SK-N-SH (cell line): ENCODE data around the gene RAI14. TPM values are rescaled to one million over a fixed set of nuclear protein-coding genes. Genes with fewer than 3 reads are reported as not detected.

Experiments
- CTCF ChIA-PET: fragments of 300-600, 350-600 bp; formaldehyde crosslinking; extraction: SDS; loops from one replicate; lab custom pipeline; 2021; lab: Yijun Ruan, JAX
- POLR2A ChIA-PET: fragments of 350-600 bp; sonication (Branson Sonifier 250); formaldehyde crosslinking; extraction: SDS; loops from one replicate; lab custom pipeline; 2020; ENCODE audit warnings: antibody characterized with exemption, inconsistent platforms; lab: Yijun Ruan, JAX
- DNase-seq: peaks from one replicate; pipeline ENCODE4 v3.0.0; 2012
- H2AFZ ChIP-seq: fragments of 200-600 bp; sonication (generic); 2 replicates; pipeline ENCODE4 v1.8.1; 2016; ENCODE audit warnings: antibody characterized with exemption, mild to moderate bottlenecking, low read depth
- H3F3A ChIP-seq: fragments of 200-600 bp; sonication (generic); replicated peaks from 2 replicates; pipeline ENCODE3; 2016; ENCODE audit warnings: antibody characterized with exemption, mild to moderate bottlenecking; ENCODE audit not compliant: insufficient read depth
- H3K27ac ChIP-seq, 2 experiments: fragments of 200-500 bp in 1 of 2; fragments of 200-600 bp in 1 of 2; sonication (Bioruptor generic) in 1 of 2; sonication (generic), shearing (Covaris generic) in 1 of 2; 2 replicates each; pipeline versions ENCODE4 v1.5.1 to v1.6.1; 2014 to 2016; ENCODE audit warnings: low read depth in 2 of 2, inconsistent platforms in 1 of 2, low read length in 1 of 2, mild to moderate bottlenecking in 1 of 2, mixed read lengths in 1 of 2
- H3K27me3 ChIP-seq: fragments of 200-600 bp; sonication (generic), shearing (Covaris generic); 2 replicates; pipeline ENCODE4 v1.6.1; 2016; ENCODE audit warnings: mixed run types; ENCODE audit not compliant: insufficient read depth
- H3K36me3 ChIP-seq, 2 experiments: fragments of 200-500 bp in 1 of 2; fragments of 200-600 bp in 1 of 2; sonication (Bioruptor generic) in 1 of 2; sonication (generic) in 1 of 2; replicated peaks in 1 of 2; 2 replicates each; pipeline versions ENCODE3 to v1.5.1; 2014 to 2016; ENCODE audit warnings: low read length in 1 of 2, mild to moderate bottlenecking in 1 of 2; ENCODE audit not compliant: insufficient read depth in 2 of 2, control insufficient read depth in 1 of 2
- H3K4me1 ChIP-seq, 2 experiments: fragments of 200-500 bp in 1 of 2; fragments of 200-600 bp in 1 of 2; sonication (Bioruptor generic) in 1 of 2; sonication (generic), shearing (Covaris generic) in 1 of 2; 2 replicates each; pipeline versions ENCODE4 v1.5.1 to v1.6.1; 2014 to 2016; ENCODE audit warnings: low read depth in 1 of 2, low read length in 1 of 2, mixed run types in 1 of 2; ENCODE audit not compliant: insufficient read depth in 2 of 2, control insufficient read depth in 1 of 2
- H3K4me2 ChIP-seq: fragments of 200-600 bp; sonication (generic), shearing (Covaris generic); 2 replicates; pipeline ENCODE4 v1.6.1; 2017; ENCODE audit warnings: mixed run types
- H3K4me3 ChIP-seq, 2 experiments: fragments of 200-500 bp in 1 of 2; fragments of 200-600 bp in 1 of 2; sonication (Bioruptor generic) in 1 of 2; sonication (generic), shearing (Covaris generic) in 1 of 2; 2 replicates each; pipeline versions ENCODE4 v1.5.1 to v1.8.1; 2014 to 2016; ENCODE audit warnings: low read depth in 2 of 2, inconsistent platforms in 1 of 2, low read length in 1 of 2, mild to moderate bottlenecking in 1 of 2, mixed read lengths in 1 of 2, moderate library complexity in 1 of 2
- H3K79me2 ChIP-seq: fragments of 200-600 bp; sonication (generic); 2 replicates; pipeline ENCODE4 v1.8.1; 2017; ENCODE audit warnings: mild to moderate bottlenecking; ENCODE audit not compliant: insufficient read depth
- H3K9ac ChIP-seq: fragments of 200-600 bp; sonication (generic); 2 replicates; pipeline ENCODE4 v1.6.1; 2017; ENCODE audit warnings: mixed run types
- H3K9me2 ChIP-seq: fragments of 200-600 bp; sonication (generic); 2 replicates; pipeline ENCODE4 v1.6.1; 2017; ENCODE audit warnings: mixed run types
- H3K9me3 ChIP-seq: fragments of 200-600 bp; sonication (generic); 2 replicates; pipeline ENCODE4 v1.6.1; 2017; ENCODE audit warnings: mixed run types, mild to moderate bottlenecking, moderate library complexity
- H4K20me1 ChIP-seq: fragments of 200-600 bp; sonication (generic); 2 replicates; pipeline ENCODE4 v1.6.1; 2017; ENCODE audit warnings: mild to moderate bottlenecking, mixed run types; ENCODE audit not compliant: insufficient read depth
- CHD2 ChIP-seq: fragments of 150-350 bp; IDR thresholded peaks from 2 replicates; pipeline ENCODE4 v1.6.1; 2018; ENCODE audit warnings: low read length; ENCODE audit not compliant: partially characterized antibody
- EP300 ChIP-seq, 2 experiments: IDR thresholded peaks; 2 replicates each; pipeline versions ENCODE4 v1.4.0 to v1.6.1; 2012; ENCODE audit warnings: borderline replicate concordance in 1 of 2, low read depth in 1 of 2, low read length in 1 of 2
- FOSL2 ChIP-seq: IDR thresholded peaks from 2 replicates; pipeline ENCODE4 v1.4.0; 2012; ENCODE audit warnings: low read depth, mild to moderate bottlenecking, moderate library complexity, borderline replicate concordance
- FOXM1 ChIP-seq: IDR thresholded peaks from 2 replicates; pipeline ENCODE4 v1.4.0; 2012; ENCODE audit warnings: low read depth, mild to moderate bottlenecking
- GATA2 ChIP-seq: sonication (generic); formaldehyde crosslinking; IDR thresholded peaks from 2 replicates; pipeline ENCODE4 v1.5.0; 2020; ENCODE audit warnings: mild to moderate bottlenecking, missing genetic modification reagents
- JUND ChIP-seq: IDR thresholded peaks from 2 replicates; pipeline ENCODE4 v1.4.0; 2012
- MEF2A ChIP-seq: IDR thresholded peaks from 2 replicates; pipeline ENCODE4 v1.4.0; 2012; ENCODE audit warnings: low read depth, borderline replicate concordance
- PBX3 ChIP-seq: IDR thresholded peaks from 2 replicates; pipeline ENCODE4; 2012
- POLR2AphosphoS5 ChIP-seq: IDR thresholded peaks from 2 replicates; pipeline ENCODE4 v1.6.1; 2012; ENCODE audit warnings: low read depth, low read length
- RAD21 ChIP-seq: IDR thresholded peaks from 2 replicates; pipeline ENCODE4 v1.6.1; 2012; ENCODE audit warnings: mild to moderate bottlenecking, low read length
- RCOR1 ChIP-seq: fragments of 150-350 bp; IDR thresholded peaks from 2 replicates; pipeline ENCODE4 v1.6.1; 2017; ENCODE audit warnings: antibody characterized with exemption, low read length
- RXRA ChIP-seq: IDR thresholded peaks from 2 replicates; pipeline ENCODE4 v1.4.0; 2012; ENCODE audit warnings: low read depth, mild to moderate bottlenecking, borderline replicate concordance
- SIN3A ChIP-seq: IDR thresholded peaks from 2 replicates; pipeline ENCODE4 v1.6.1; 2012; ENCODE audit warnings: low read depth, mild to moderate bottlenecking, low read length, moderate library complexity, borderline replicate concordance
- TAF1 ChIP-seq: IDR thresholded peaks from 2 replicates; pipeline ENCODE4 v1.6.1; 2012; ENCODE audit warnings: low read depth, mild to moderate bottlenecking, low read length, moderate library complexity, borderline replicate concordance
- TCF12 ChIP-seq: IDR thresholded peaks from 2 replicates; pipeline ENCODE4 v1.4.0; 2012
- TEAD4 ChIP-seq: IDR thresholded peaks from 2 replicates; pipeline ENCODE4 v1.4.0; 2012; ENCODE audit warnings: mild to moderate bottlenecking, borderline replicate concordance; ENCODE audit not compliant: insufficient read depth
- USF1 ChIP-seq: IDR thresholded peaks from 2 replicates; pipeline ENCODE4 v1.4.0; 2012; ENCODE audit warnings: low read depth, borderline replicate concordance
- YY1 ChIP-seq: IDR thresholded peaks from 2 replicates; pipeline ENCODE4 v1.4.0; 2012; ENCODE audit warnings: low read depth, mild to moderate bottlenecking
- WGBS: methylation state at CpG from one replicate; pipeline ENCODE4 v1.1.6; 2017; ENCODE audit warnings: low lambda C conversion rate; 5-methylcytosine and 5-hydroxymethylcytosine counted together
- polyA plus RNA-seq, 3 experiments: library from polyadenylated mRNA; depleted of rRNA; stranded (reverse); fragments of >200 nt; gene quantifications; 2 replicates each; pipeline ENCODE4 v1.2.3, GENCODE V29; 2012
- TF ChIP-seq, protein P1 (sequence below): fragments of 150-350 bp; IDR thresholded peaks from 2 replicates; pipeline ENCODE4 v1.6.1; 2016; ENCODE audit warnings: mild to moderate bottlenecking, low read depth, low read length
- TF ChIP-seq, protein P2 (sequence below): IDR thresholded peaks from 2 replicates; pipeline ENCODE4 v1.4.0; 2012; ENCODE audit warnings: low read depth

RAI14 gene
- polyA plus RNA-seq, 1 of the 3 experiments (the other 2 are of a cell fraction): 53.2 TPM

DNA sequence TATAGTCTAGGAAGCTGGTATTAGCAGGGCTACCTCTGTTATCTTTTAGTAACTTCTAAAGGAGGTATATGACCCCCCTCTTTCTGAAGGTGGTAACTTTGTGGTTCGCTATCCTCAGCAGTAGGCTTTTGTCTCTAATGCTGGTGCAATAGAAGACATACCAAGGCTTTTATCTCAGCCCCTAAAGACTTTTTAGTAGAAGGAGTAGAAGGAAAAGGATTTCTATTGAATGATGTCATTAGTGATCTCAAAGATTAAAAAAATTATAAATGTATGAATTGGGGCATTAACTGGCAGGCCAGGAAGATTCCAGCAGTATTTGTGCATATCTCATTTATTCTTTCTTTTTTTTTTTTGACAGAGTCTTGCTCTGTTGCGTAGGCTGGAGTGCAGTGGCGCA, 78.2 kb downstream of the RAI14 start:
- TF ChIP-seq USF1: no peak
- no peak for TF ChIP-seq CHD2
- TF ChIP-seq PBX3: peak; percentile 13; the same call in 1 of the 2 replicates
- no peak for TF ChIP-seq POLR2AphosphoS5
- no peak for TF ChIP-seq EP300 (IDR thresholded peaks at IDR 0.05; ENCODE audit: borderline replicate concordance in 1 of 2, low read depth in 1 of 2, low read length in 1 of 2)
- peak; percentile 13; the same call in 1 of the 2 replicates for TF ChIP-seq TCF12
- no peak for TF ChIP-seq RCOR1
- Histone ChIP-seq H3K4me1 (peaks cover 0 to 17% of the 10 kb centered on the region in 2 experiments; a peak in 1 of 4 replicates), H3K27me3 (no peaks in the 10 kb centered on the region), H3K9me2 (no peaks in the 10 kb centered on the region), H3K27ac (peak overlapping the region in 1 of 2 experiments; percentile 71; a peak in 2 of 4 replicates), H3K9ac (peak overlapping the region; percentile 18; the same call in 1 of the 2 replicates), H2AFZ (no peak overlapping the region), H3K4me3 (no peak overlapping the region), H3K9me3 (no peaks in the 10 kb centered on the region), H3K4me2 (peak overlapping the region; percentile 25), H3K36me3 (peaks cover 4 to 23% of the 10 kb centered on the region in 2 experiments), H3K79me2 (peaks cover 93% of the 10 kb centered on the region), H3F3A (peaks cover 14% of the 10 kb centered on the region), H4K20me1 (no peaks in the 10 kb centered on the region)
- DNase-seq: no peak
- POLR2A ChIA-PET: no interaction called here
- CTCF ChIA-PET: no interaction called here
- 87% methylated on average over 3 of the region's 3 CpGs for WGBS

DNA sequence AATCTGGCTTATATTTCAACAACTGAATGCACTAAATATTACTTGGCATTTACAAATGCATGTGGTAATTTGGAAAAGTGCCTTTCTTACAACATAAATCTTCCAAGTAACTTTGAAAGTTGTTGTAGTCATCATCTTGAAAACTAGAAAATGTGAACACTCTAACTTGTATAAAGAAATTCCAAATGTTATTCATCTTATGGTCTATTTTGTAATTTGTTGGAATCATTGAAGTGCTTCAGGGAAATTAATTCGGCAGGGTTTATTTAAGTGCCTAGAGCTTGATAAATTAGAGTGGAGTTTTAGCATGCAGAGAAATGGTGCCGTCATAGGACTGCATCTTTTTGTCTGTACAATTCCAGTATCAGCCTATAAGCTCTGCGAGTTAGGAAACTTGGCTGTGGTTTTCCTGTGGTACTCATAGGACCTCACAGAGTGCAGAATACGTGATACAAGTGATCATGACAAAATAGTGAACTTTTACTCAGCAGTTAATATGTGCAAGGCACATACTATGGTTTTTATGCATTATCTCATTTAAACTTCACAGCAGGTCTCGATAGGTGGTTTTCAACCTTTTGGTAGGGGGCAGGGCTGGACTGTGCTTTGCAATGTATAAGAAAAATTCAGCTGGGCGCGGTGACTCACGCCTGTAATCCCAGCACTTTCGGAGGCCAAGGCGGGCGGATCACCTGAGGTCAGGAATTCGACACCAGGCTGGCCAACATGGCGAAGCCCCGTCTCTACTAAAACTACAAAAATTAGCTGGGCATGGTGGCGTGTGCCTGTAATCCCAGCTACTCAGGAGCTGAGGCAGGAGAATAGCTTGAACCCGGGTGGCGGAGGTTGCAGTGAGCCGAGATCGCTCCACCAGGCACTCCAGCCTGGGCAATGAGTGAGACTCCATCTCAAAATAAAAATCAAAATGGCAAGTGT, 79.6 kb downstream of the RAI14 start:
- H3K4me1 ChIP-seq: peaks cover 0 to 21% of the 10 kb centered on the region in 2 experiments; a peak in 1 of 4 replicates
- H3K9me3 ChIP-seq: no peaks in the 10 kb centered on the region
- peaks cover 18% of the 10 kb centered on the region for H3F3A ChIP-seq
- H4K20me1 ChIP-seq: no peaks in the 10 kb centered on the region
- ChIA-PET POLR2A (interaction anchor here (0.6 kb wide), 1 partner anchor 688 kb away, joined by 3 read pairs; no protein-coding TSS in a partner anchor), CTCF (no interaction called here)
- H3K27ac ChIP-seq: peak overlapping the region in 1 of 2 experiments; percentile 71; a peak in 3 of 4 replicates
- H3K79me2 ChIP-seq: peaks cover 94% of the 10 kb centered on the region
- no peak overlapping the region for H3K9ac ChIP-seq
- no peak overlapping the region for H3K4me3 ChIP-seq
- H3K27me3 ChIP-seq: no peaks in the 10 kb centered on the region
- peaks cover 4 to 18% of the 10 kb centered on the region in 2 experiments for H3K36me3 ChIP-seq
- H3K4me2 ChIP-seq: peak overlapping the region; percentile 39; the same call in 1 of the 2 replicates
- no peak for DNase-seq
- 70% methylated on average over 19 of the region's 19 CpGs for WGBS
- no peaks in the 10 kb centered on the region for H3K9me2 ChIP-seq
- no peak for TF ChIP-seq USF1
- no peak for TF ChIP-seq TEAD4
- no peak for TF ChIP-seq GATA2 (CRISPR knock-in tag)
- TF ChIP-seq YY1: no peak
- no peak for TF ChIP-seq FOXM1
- no peak for TF ChIP-seq POLR2AphosphoS5
- TF ChIP-seq EP300 (IDR thresholded peaks at IDR 0.05; ENCODE audit: borderline replicate concordance in 1 of 2, low read depth in 1 of 2, low read length in 1 of 2): no peak
- TF ChIP-seq, protein P1, sequence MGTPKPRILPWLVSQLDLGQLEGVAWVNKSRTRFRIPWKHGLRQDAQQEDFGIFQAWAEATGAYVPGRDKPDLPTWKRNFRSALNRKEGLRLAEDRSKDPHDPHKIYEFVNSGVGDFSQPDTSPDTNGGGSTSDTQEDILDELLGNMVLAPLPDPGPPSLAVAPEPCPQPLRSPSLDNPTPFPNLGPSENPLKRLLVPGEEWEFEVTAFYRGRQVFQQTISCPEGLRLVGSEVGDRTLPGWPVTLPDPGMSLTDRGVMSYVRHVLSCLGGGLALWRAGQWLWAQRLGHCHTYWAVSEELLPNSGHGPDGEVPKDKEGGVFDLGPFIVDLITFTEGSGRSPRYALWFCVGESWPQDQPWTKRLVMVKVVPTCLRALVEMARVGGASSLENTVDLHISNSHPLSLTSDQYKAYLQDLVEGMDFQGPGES: no peak
- no peak for TF ChIP-seq RXRA
- no peak for TF ChIP-seq MEF2A
- TF ChIP-seq RAD21: no peak
- TF ChIP-seq TAF1: no peak
- no peak for TF ChIP-seq FOSL2
- TF ChIP-seq TCF12: no peak
- no peak for TF ChIP-seq JUND
- TF ChIP-seq SIN3A: no peak
- TF ChIP-seq, protein P2, sequence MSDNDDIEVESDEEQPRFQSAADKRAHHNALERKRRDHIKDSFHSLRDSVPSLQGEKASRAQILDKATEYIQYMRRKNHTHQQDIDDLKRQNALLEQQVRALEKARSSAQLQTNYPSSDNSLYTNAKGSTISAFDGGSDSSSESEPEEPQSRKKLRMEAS: no peak
- no peak overlapping the region for H2AFZ ChIP-seq
